Measurements from ENCODE around the gene DRG2. TPM values are rescaled to one million over a fixed set of nuclear protein-coding genes. Genes with fewer than 3 reads are reported as not detected.

DRG2 gene
- total and polyA plus RNA-seq, 2 of the 8 experiments (the other 6 are each of a cell fraction or from before 2014, with no cell fraction given) = 44.6 to 47.8 TPM

DNA sequence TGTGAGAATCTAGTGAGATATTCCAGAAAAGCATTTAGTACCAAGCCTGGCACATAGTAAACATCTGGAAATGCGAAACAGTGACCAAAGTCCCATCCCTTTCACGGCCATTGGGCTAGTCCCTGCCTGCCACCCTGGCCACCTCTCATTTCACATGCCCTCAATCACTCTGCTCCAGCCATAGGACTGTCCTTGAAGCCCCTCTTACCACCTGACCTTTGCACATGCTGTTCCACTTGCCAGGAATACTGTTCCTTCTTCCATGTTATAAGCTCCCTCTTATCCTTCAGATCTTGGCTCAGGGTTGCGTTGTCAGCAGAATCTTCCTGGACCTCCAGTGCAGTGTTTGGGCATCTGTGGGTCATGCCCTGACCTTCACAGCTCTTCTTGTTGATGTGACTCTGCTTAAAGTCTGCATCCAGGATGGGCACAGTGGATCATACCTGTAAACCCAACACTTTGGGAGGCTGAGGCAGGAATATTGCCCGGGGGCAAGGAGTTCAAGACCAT is 22.9 kb downstream of the DRG2 start:
- Histone ChIP-seq H3K27ac (ENCODE audit: low read depth, low read length) (no peak overlapping the region), H3K79me1 (ENCODE audit: low read depth, low read length) (no peaks in the 10 kb centered on the region), H3K4ac (replicated peaks; ENCODE audit: insufficient read length, low read depth, low read length) (no peak overlapping the region), H4K91ac (replicated peaks; ENCODE audit: insufficient read length, low read length) (no peak overlapping the region), H3K23me2 (ENCODE audit: low read depth, low read length) (no peaks in the 10 kb centered on the region), H3K9me3 (ENCODE audit: insufficient read depth in 2 of 2, low read depth in 1 of 2, low read length in 1 of 2) (no peaks in the 10 kb centered on the region), H3K79me2 (ENCODE audit: control insufficient read depth in 1 of 2, insufficient read depth in 2 of 2, low read length in 2 of 2) (no peaks in the 10 kb centered on the region), H2AK5ac (ENCODE audit: low read depth, low read length) (no peak overlapping the region), H2BK12ac (ENCODE audit: low read depth, low read length) (no peak overlapping the region), H3K27me3 (replicated peaks in 1 of 4; ENCODE audit: control insufficient read depth in 3 of 4, extremely low read depth in 1 of 4, insufficient read depth in 3 of 4, low read length in 3 of 4) (no peaks in the 10 kb centered on the region), H3K36me3 (ENCODE audit: control insufficient read depth in 2 of 4, insufficient read depth in 4 of 4, low read length in 3 of 4) (peaks cover 0 to 10% (median 3%) of the 10 kb centered on the region in 4 experiments; a peak in 2 of 8 replicates), H4K8ac (ENCODE audit: extremely low read depth, insufficient read depth, low read length) (no peak overlapping the region), H3K4me2 (ENCODE audit: insufficient read depth in 1 of 2, low read depth in 2 of 2, low read length in 2 of 2) (no peak overlapping the region), H3K18ac (ENCODE audit: extremely low read depth, low read length) (no peak overlapping the region), H2BK5ac (ENCODE audit: low read depth, low read length) (no peak overlapping the region), H4K5ac (ENCODE audit: insufficient read length, low read depth, low read length) (no peak overlapping the region), H3K56ac (replicated peaks; ENCODE audit: insufficient read length, low read depth, low read length) (no peak overlapping the region), H3K14ac (ENCODE audit: insufficient read length) (no peak overlapping the region), H2AFZ (ENCODE audit: low read length) (no peak overlapping the region), H2BK120ac (replicated peaks; ENCODE audit: low read depth, low read length) (no peak overlapping the region), H3K23ac (ENCODE audit: insufficient read length) (no peak overlapping the region), H2BK20ac (ENCODE audit: low read length) (no peak overlapping the region), H2BK15ac (ENCODE audit: low read length) (no peak overlapping the region), H4K20me1 (replicated peaks in 1 of 2; ENCODE audit: control insufficient read depth in 1 of 2, insufficient read depth in 2 of 2, low read length in 2 of 2) (peaks cover 0 to 6% of the 10 kb centered on the region in 2 experiments), H3K4me1 (replicated peaks in 1 of 4; ENCODE audit: control insufficient read depth in 3 of 4, insufficient read depth in 4 of 4, low read length in 3 of 4) (peaks cover 0 to 7% (median 3%) of the 10 kb centered on the region in 4 experiments; a peak in 3 of 7 replicates), H3K4me3 (ENCODE audit: extremely low read depth in 1 of 4, insufficient read depth in 2 of 4, low read depth in 3 of 4, low read length in 4 of 4) (no peak overlapping the region), H3K9ac (replicated peaks in 1 of 4; ENCODE audit: extremely low read depth in 1 of 4, low read depth in 3 of 4, low read length in 3 of 4) (no peak overlapping the region)
- TF ChIP-seq CREB1 (IDR thresholded peaks at IDR 0.05) (no peak), POU5F1 (IDR thresholded peaks at IDR 0.05; ENCODE audit: low read depth, low read length) (no peak)
- DNase-seq (ENCODE audit: low read depth in 1 of 2, low spot score in 2 of 2) (no peak), FAIRE-seq (no peak)
- ChIA-PET CTCF (ENCODE audit: partially characterized antibody) (interaction anchor here (0.8 to 1.6 kb wide), 5 partner anchors 13 to 43 kb away, joined by 3 to 4 read pairs (median 3); no protein-coding TSS in a partner anchor), POLR2A (ENCODE audit: partially characterized antibody) (interaction anchor here (1.1 to 5.4 kb wide), 10 partner anchors 9 to 71 kb away, joined by 3 to 34 read pairs (median 4); partner anchors contain the start of gene DRG2)
- 88% methylated on average over 4 of the region's 4 CpGs; no CpG with 5 or more reads in 1 of the 2 experiments for WGBS, 2 experiments (ENCODE audit: extremely low coverage in 1 of 2, insufficient coverage in 1 of 2, insufficient read length in 1 of 2, insufficient replicate concordance in 2 of 2, low coverage in 1 of 2, low lambda C conversion rate in 2 of 2, missing lambda C conversion rate in 1 of 2)
